ENCODE results near the gene SIRPG.
"Not testable (repeated sequence)": the region's sequence is repeated elsewhere in the genome, so short reads cannot be mapped to it uniquely, and the experiment has no call there.

Gene SIRPG

GRCh38 chr20:1671891-1672669 lies 14.5 kb upstream of the SIRPG start:
- no peak for DNase-seq

- no peak for DNase-seq
Measured at GRCh38 chr20:1669304-1669703, 11.7 kb upstream of the SIRPG start.

- no peak for DNase-seq
Measured at GRCh38 chr20:1667502-1668085, 10.0 kb upstream of the SIRPG start.

- no peak for DNase-seq
Measured at GRCh38 chr20:1666802-1667201, 9.2 kb upstream of the SIRPG start.

- no peak for DNase-seq
Measured at GRCh38 chr20:1665345-1665744, 7.8 kb upstream of the SIRPG start.

GRCh38 chr20:1664911-1665310 lies 7.3 kb upstream of the SIRPG start:
- DNase-seq, result no peak

- no peak for DNase-seq
Measured at GRCh38 chr20:1663917-1664316, 6.3 kb upstream of the SIRPG start.

- DNase-seq, result no peak
Measured at GRCh38 chr20:1661542-1662299, 4.1 kb upstream of the SIRPG start.

GRCh38 chr20:1660246-1660645 lies 2.7 kb upstream of the SIRPG start:
- DNase-seq, result no peak

GRCh38 chr20:1656844-1657243 lies 735 bp downstream of the SIRPG start:
- no peak for DNase-seq

- DNase-seq, result no peak
Measured at GRCh38 chr20:1654996-1655395, 2.6 kb downstream of the SIRPG start.

- DNase-seq, result no peak
Measured at GRCh38 chr20:1652960-1653359, 4.6 kb downstream of the SIRPG start.

- no peak for DNase-seq
Measured at GRCh38 chr20:1652104-1652503, 5.5 kb downstream of the SIRPG start.

- DNase-seq, result peak; percentile 23
Measured at GRCh38 chr20:1651268-1652058, 6.1 kb downstream of the SIRPG start.

GRCh38 chr20:1648101-1648500 lies 9.5 kb downstream of the SIRPG start:
- DNase-seq, result no peak

- no peak for DNase-seq
Measured at GRCh38 chr20:1646975-1647431, 10.6 kb downstream of the SIRPG start.

GRCh38 chr20:1644101-1644962 lies 13.2 kb downstream of the SIRPG start:
- no peak for DNase-seq

- DNase-seq, result not testable (repeated sequence)
Measured at GRCh38 chr20:1638643-1639042, 18.9 kb downstream of the SIRPG start.

GRCh38 chr20:1637755-1638154 lies 19.8 kb downstream of the SIRPG start:
- DNase-seq, result no peak

GRCh38 chr20:1637226-1637625 lies 20.4 kb downstream of the SIRPG start:
- DNase-seq, result no peak

- DNase-seq, result no peak
Measured at GRCh38 chr20:1636621-1637020, 21.0 kb downstream of the SIRPG start.

Measured in NCI-H1105 (cell line).